Measurements from ENCODE around the gene CYP2U1. TPM values are rescaled to one million over a fixed set of nuclear protein-coding genes. Genes with fewer than 3 reads are reported as not detected.

Gene CYP2U1
- total and polyA plus RNA-seq, 2 of the 8 experiments (the other 6 are each of a cell fraction or from before 2014, with no cell fraction given): 3.1 to 5.0 TPM

DNA sequence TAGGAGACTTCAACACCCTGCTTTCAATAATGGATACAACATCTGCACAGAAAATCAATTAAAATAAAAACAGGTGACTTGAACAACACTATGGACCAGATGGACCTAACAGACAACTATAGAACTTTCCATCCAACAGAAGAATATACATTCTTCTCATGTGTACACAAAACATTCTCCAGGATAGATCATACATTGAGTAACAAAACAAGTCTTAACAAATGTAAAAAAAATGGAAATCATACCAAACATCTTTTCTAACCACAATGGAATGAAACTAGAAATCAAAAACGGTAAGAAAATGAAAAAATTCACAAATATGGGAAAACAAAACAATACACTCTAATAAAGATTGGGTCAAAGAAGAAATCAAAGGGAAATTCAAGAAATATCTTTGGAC, 24.7 kb downstream of the CYP2U1 start (continued):
- TF ChIP-seq CTBP2 (IDR thresholded peaks at IDR 0.05; ENCODE audit: borderline replicate concordance, insufficient read depth, insufficient read length, low read length) (no peak), SP1 (IDR thresholded peaks at IDR 0.05; ENCODE audit: low read depth, low read length) (no peak), SUZ12 (IDR thresholded peaks at IDR 0.05; ENCODE audit: low read length) (no peak), HDAC6 (IDR thresholded peaks at IDR 0.05; ENCODE audit: low read depth, low read length) (no peak), HDAC2 (IDR thresholded peaks at IDR 0.05; ENCODE audit: borderline replicate concordance in 1 of 2, low read depth in 2 of 2, low read length in 2 of 2) (no peak), RBBP5 (IDR thresholded peaks at IDR 0.05; ENCODE audit: borderline replicate concordance, low read depth, low read length) (no peak), BACH1 (IDR thresholded peaks at IDR 0.05; ENCODE audit: low read length) (no peak)
- TF ChIP-seq, protein P1, sequence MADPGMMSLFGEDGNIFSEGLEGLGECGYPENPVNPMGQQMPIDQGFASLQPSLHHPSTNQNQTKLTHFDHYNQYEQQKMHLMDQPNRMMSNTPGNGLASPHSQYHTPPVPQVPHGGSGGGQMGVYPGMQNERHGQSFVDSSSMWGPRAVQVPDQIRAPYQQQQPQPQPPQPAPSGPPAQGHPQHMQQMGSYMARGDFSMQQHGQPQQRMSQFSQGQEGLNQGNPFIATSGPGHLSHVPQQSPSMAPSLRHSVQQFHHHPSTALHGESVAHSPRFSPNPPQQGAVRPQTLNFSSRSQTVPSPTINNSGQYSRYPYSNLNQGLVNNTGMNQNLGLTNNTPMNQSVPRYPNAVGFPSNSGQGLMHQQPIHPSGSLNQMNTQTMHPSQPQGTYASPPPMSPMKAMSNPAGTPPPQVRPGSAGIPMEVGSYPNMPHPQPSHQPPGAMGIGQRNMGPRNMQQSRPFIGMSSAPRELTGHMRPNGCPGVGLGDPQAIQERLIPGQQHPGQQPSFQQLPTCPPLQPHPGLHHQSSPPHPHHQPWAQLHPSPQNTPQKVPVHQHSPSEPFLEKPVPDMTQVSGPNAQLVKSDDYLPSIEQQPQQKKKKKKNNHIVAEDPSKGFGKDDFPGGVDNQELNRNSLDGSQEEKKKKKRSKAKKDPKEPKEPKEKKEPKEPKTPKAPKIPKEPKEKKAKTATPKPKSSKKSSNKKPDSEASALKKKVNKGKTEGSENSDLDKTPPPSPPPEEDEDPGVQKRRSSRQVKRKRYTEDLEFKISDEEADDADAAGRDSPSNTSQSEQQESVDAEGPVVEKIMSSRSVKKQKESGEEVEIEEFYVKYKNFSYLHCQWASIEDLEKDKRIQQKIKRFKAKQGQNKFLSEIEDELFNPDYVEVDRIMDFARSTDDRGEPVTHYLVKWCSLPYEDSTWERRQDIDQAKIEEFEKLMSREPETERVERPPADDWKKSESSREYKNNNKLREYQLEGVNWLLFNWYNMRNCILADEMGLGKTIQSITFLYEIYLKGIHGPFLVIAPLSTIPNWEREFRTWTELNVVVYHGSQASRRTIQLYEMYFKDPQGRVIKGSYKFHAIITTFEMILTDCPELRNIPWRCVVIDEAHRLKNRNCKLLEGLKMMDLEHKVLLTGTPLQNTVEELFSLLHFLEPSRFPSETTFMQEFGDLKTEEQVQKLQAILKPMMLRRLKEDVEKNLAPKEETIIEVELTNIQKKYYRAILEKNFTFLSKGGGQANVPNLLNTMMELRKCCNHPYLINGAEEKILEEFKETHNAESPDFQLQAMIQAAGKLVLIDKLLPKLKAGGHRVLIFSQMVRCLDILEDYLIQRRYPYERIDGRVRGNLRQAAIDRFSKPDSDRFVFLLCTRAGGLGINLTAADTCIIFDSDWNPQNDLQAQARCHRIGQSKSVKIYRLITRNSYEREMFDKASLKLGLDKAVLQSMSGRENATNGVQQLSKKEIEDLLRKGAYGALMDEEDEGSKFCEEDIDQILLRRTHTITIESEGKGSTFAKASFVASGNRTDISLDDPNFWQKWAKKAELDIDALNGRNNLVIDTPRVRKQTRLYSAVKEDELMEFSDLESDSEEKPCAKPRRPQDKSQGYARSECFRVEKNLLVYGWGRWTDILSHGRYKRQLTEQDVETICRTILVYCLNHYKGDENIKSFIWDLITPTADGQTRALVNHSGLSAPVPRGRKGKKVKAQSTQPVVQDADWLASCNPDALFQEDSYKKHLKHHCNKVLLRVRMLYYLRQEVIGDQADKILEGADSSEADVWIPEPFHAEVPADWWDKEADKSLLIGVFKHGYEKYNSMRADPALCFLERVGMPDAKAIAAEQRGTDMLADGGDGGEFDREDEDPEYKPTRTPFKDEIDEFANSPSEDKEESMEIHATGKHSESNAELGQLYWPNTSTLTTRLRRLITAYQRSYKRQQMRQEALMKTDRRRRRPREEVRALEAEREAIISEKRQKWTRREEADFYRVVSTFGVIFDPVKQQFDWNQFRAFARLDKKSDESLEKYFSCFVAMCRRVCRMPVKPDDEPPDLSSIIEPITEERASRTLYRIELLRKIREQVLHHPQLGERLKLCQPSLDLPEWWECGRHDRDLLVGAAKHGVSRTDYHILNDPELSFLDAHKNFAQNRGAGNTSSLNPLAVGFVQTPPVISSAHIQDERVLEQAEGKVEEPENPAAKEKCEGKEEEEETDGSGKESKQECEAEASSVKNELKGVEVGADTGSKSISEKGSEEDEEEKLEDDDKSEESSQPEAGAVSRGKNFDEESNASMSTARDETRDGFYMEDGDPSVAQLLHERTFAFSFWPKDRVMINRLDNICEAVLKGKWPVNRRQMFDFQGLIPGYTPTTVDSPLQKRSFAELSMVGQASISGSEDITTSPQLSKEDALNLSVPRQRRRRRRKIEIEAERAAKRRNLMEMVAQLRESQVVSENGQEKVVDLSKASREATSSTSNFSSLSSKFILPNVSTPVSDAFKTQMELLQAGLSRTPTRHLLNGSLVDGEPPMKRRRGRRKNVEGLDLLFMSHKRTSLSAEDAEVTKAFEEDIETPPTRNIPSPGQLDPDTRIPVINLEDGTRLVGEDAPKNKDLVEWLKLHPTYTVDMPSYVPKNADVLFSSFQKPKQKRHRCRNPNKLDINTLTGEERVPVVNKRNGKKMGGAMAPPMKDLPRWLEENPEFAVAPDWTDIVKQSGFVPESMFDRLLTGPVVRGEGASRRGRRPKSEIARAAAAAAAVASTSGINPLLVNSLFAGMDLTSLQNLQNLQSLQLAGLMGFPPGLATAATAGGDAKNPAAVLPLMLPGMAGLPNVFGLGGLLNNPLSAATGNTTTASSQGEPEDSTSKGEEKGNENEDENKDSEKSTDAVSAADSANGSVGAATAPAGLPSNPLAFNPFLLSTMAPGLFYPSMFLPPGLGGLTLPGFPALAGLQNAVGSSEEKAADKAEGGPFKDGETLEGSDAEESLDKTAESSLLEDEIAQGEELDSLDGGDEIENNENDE (IDR thresholded peaks at IDR 0.05; ENCODE audit: insufficient replicate concordance, low read length): no peak

Data from H1 (cell line).